Measurements from ENCODE around the gene LGMN.

GRCh38 chr14:92751819-92752218 is 3.4 kb upstream of the LGMN start:
- TF ChIP-seq POLR2AphosphoS5 (IDR thresholded peaks at IDR 0.05; ENCODE audit: low read depth, low read length) (no peak), SIN3A (IDR thresholded peaks at IDR 0.05; ENCODE audit: borderline replicate concordance, low read depth, low read length) (no peak), USF2 (IDR thresholded peaks at IDR 0.05; ENCODE audit: borderline replicate concordance, low read depth, low read length) (no peak), MXI1 (IDR thresholded peaks at IDR 0.05; ENCODE audit: low read depth, low read length) (no peak), YY1 (IDR thresholded peaks at IDR 0.05; ENCODE audit: low read depth) (no peak), GABPA (IDR thresholded peaks at IDR 0.05; ENCODE audit: low read depth) (no peak), TCF12 (IDR thresholded peaks at IDR 0.05) (no peak), CTCF (IDR thresholded peaks at IDR 0.05) (no peak), FOXM1 (IDR thresholded peaks at IDR 0.05; ENCODE audit: low read depth) (no peak), MAX (IDR thresholded peaks at IDR 0.05; ENCODE audit: low read depth) (no peak), EZH2phosphoT487 (IDR thresholded peaks at IDR 0.05; ENCODE audit: borderline replicate concordance, low read depth) (no peak), NFIC (IDR thresholded peaks at IDR 0.05; ENCODE audit: borderline replicate concordance) (no peak), RXRA (IDR thresholded peaks at IDR 0.05; ENCODE audit: borderline replicate concordance, low read depth) (no peak)
